A549 treated with AZD9567 at 1 μM for 4 hours (cell line): ENCODE data around the gene CPM. TPM values are rescaled to one million over a fixed set of nuclear protein-coding genes. Genes with fewer than 3 reads are reported as not detected.

Source experiments
- total RNA-seq: library from RNA; stranded (reverse); fragments of 200-300 nt; extraction: Qiagen RNA extraction; gene quantifications from 5 replicates; pipeline ENCODE4 v1.2.3, GENCODE V29; 2022; ENCODE audit not compliant: insufficient read depth

Gene CPM
- total RNA-seq, result 4.2 to 5.7 TPM (median 5.3 TPM) in 5 replicates

GRCh38 chr12:68932961-68933893, at the start of gene CPM:
Gene CPM, minus strand, starts transcription at chr12:68933171. Its CDS starts 334 bp downstream, at chr12:68932837.

DNA sequence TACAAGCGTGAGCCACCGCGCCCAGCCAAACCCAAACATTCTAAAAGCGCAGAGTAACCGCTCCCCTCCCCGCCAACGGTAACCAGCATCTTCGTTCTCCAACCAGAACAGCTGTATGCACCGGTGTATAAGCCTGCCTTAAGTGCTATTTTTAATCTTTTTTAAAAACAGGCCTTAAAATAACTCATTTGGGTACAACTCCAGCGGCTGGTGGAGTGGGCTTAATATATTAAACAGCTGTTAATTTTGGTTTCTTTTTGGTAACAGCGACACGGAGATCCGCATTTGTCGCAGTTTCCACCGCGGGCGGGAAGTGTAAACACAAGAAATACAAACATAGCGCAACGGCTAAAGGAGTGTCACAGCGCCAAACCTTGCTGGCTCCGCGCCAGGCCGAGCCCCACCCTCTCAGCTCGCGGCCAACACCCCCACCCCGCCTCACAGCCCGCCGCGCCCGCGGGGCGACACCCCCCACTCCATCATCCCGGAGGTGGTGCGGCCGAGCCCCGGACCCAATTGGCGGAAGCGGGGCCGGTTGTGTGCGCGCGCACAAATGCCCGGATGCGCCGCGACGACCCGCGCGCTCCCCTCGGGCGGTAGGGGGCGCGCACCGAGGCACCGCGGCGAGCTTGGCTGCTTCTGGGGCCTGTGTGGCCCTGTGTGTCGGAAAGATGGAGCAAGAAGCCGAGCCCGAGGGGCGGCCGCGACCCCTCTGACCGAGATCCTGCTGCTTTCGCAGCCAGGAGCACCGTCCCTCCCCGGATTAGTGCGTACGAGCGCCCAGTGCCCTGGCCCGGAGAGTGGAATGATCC, 125.2 kb downstream of the CPM start, which contains the start of gene MDM2:
TSS of gene MDM2 (plus strand) at position 602 of the 812 bp plus-strand sequence. CDS start 301 bp downstream, outside the sequence.

Other genes with a start within 250 kb of the CPM start
- gene NUP107, start 246.2 kb downstream of the CPM start, total RNA-seq, result 52.6 to 66.7 TPM (median 64.1 TPM) in 5 replicates
- gene SLC35E3, start 187.0 kb downstream of the CPM start, total RNA-seq, result 9.6 to 18.3 TPM (median 15.6 TPM) in 5 replicates
- gene MDM2, start 125.0 kb downstream of the CPM start, total RNA-seq, result 51.0 to 89.1 TPM (median 64.7 TPM) in 5 replicates